Smooth muscle cell (in vitro differentiated cells): ENCODE measurements around the gene LRRC61. TPM values are rescaled to one million over a fixed set of nuclear protein-coding genes. Genes with fewer than 3 reads are reported as not detected.
"Not testable (repeated sequence)": the region's sequence is repeated elsewhere in the genome, so short reads cannot be mapped to it uniquely, and the experiment has no call there.

ENCODE experiments used
- DNase-seq: peaks from one replicate; lab custom pipeline; 2025; ENCODE audit not compliant: unreplicated experiment; lab: John Stamatoyannopoulos, UW
- H2AFZ ChIP-seq: fragments of 200-600 bp; sonication (generic); 2 replicates; pipeline ENCODE4 v1.6.0; 2016; ENCODE audit warnings: antibody characterized with exemption, low read depth, mild to moderate bottlenecking
- H3F3A ChIP-seq: fragments of 200-600 bp; sonication (generic); 2 replicates; pipeline ENCODE4 v1.6.0; 2017; ENCODE audit warnings: antibody characterized with exemption, low read depth
- H3K27ac ChIP-seq: fragments of 200-600 bp; sonication (generic); 2 replicates; pipeline ENCODE4 v1.5.1; 2016; ENCODE audit warnings: low read depth, mild to moderate bottlenecking
- H3K27me3 ChIP-seq: fragments of 200-600 bp; sonication (generic); 2 replicates; pipeline ENCODE4 v1.6.1; 2016; ENCODE audit warnings: low read depth, mild to moderate bottlenecking
- H3K36me3 ChIP-seq: fragments of 200-600 bp; sonication (generic); 2 replicates; pipeline ENCODE4 v1.5.1; 2016; ENCODE audit warnings: low read depth
- H3K4me1 ChIP-seq: fragments of 200-600 bp; sonication (generic); 2 replicates; pipeline ENCODE4 v1.5.1; 2016; ENCODE audit warnings: low read depth
- H3K4me2 ChIP-seq: fragments of 200-600 bp; sonication (generic); 2 replicates; pipeline ENCODE4 v1.6.0; 2016; ENCODE audit warnings: mild to moderate bottlenecking
- H3K4me3 ChIP-seq: fragments of 200-600 bp; sonication (generic); 2 replicates; pipeline ENCODE4 v1.5.1; 2016; ENCODE audit warnings: mild to moderate bottlenecking
- H3K79me2 ChIP-seq: fragments of 200-600 bp; sonication (generic); 2 replicates; pipeline ENCODE4 v1.6.0; 2016; ENCODE audit warnings: low read depth, mild to moderate bottlenecking
- H3K9ac ChIP-seq: fragments of 200-600 bp; sonication (generic); 2 replicates; pipeline ENCODE4 v1.6.0; 2016; ENCODE audit warnings: low read depth
- H3K9me3 ChIP-seq: fragments of 200-600 bp; sonication (generic); replicated peaks from 2 replicates; pipeline ENCODE4 v1.5.1; 2016; ENCODE audit warnings: low read depth
- H4K20me1 ChIP-seq: fragments of 200-600 bp; sonication (generic); 2 replicates; pipeline ENCODE4 v1.6.0; 2016; ENCODE audit warnings: low read depth
- CTCF ChIP-seq: fragments of 200-600 bp; sonication (generic); IDR thresholded peaks from 2 replicates; pipeline ENCODE4 v1.5.1; 2017; ENCODE audit warnings: borderline replicate concordance, mild to moderate bottlenecking, antibody characterized with exemption; ENCODE audit not compliant: insufficient read depth, poor library complexity, severe bottlenecking
- WGBS: methylation state at CpG from one replicate; pipeline ENCODE4 v1.1.7; 2016; ENCODE audit warnings: low lambda C conversion rate; 5-methylcytosine and 5-hydroxymethylcytosine counted together
- polyA plus RNA-seq: library from polyadenylated mRNA; unstranded; fragments of >200 nt; fragmentation: Nextera tagmentation; extraction: Ambion mirVana; gene quantifications from 2 replicates; pipeline ENCODE4 v1.2.1, GENCODE V29; 2016
- total RNA-seq: library from RNA; depleted of rRNA; stranded (reverse); fragments of >200 nt; gene quantifications from 2 replicates; pipeline ENCODE4 v1.2.3, GENCODE V29; 2014

LRRC61 gene
- total RNA-seq = 6.9 and 7.4 TPM in 2 replicates
- polyA plus RNA-seq = 14.7 and 16.6 TPM in 2 replicates

GRCh38 chr7:150322833-150323681 lies at the start of gene LRRC61, which contains the start of gene ACTR3C:
Gene LRRC61 (plus strand): TSS chr7:150323355. CDS start chr7:150336862, 13,507 bp downstream.
Gene ACTR3C (minus strand): TSS chr7:150323545. CDS start chr7:150295296, 28,249 bp downstream.
- Histone ChIP-seq H3K9me3 (no peaks in the 10 kb centered on the region), H3F3A (no peaks in the 10 kb centered on the region), H3K4me3 (peak within 1 kb of the TSS; percentile 63), H3K27ac (peak within 1 kb of the TSS; percentile 35), H2AFZ (peak within 1 kb of the TSS; percentile 98), H3K79me2 (no peaks in the 10 kb centered on the region), H3K27me3 (no peaks in the 10 kb centered on the region), H3K4me2 (peak within 1 kb of the TSS; percentile 92), H3K36me3 (no peaks in the 10 kb centered on the region), H3K4me1 (peaks cover 14% of the 10 kb centered on the region), H4K20me1 (no peaks in the 10 kb centered on the region), H3K9ac (peak within 1 kb of the TSS; percentile 47)
- DNase-seq = no peak
- 15% methylated on average over 81 of the region's 82 CpGs for WGBS
- peak; percentile 18 for TF ChIP-seq CTCF

GRCh38 chr7:150276132-150276695 lies 46.9 kb upstream of the LRRC61 start:
- DNase-seq, H3K27ac ChIP-seq, H3F3A ChIP-seq, H4K20me1 ChIP-seq, H3K4me2 ChIP-seq, H3K9ac ChIP-seq, H3K79me2 ChIP-seq, H3K27me3 ChIP-seq, H3K36me3 ChIP-seq, H3K4me3 ChIP-seq, H3K4me1 ChIP-seq, H2AFZ ChIP-seq, H3K9me3 ChIP-seq: not testable (repeated sequence)
- TF ChIP-seq CTCF = peak; percentile 71
- 35% methylated on average over 6 of the region's 6 CpGs for WGBS

GRCh38 chr7:150278383-150278782 lies 44.8 kb upstream of the LRRC61 start:
- not testable (repeated sequence) for H4K20me1 ChIP-seq, H3K9me3 ChIP-seq, H3K27ac ChIP-seq, H2AFZ ChIP-seq, H3K4me1 ChIP-seq, H3K36me3 ChIP-seq, DNase-seq, H3F3A ChIP-seq, H3K4me2 ChIP-seq, H3K27me3 ChIP-seq, H3K79me2 ChIP-seq, H3K9ac ChIP-seq, H3K4me3 ChIP-seq
- 93% methylated on average over 11 of the region's 11 CpGs for WGBS

- H3F3A ChIP-seq, H3K27me3 ChIP-seq, DNase-seq, H3K27ac ChIP-seq, H3K4me3 ChIP-seq, H4K20me1 ChIP-seq, H3K9me3 ChIP-seq, H3K9ac ChIP-seq, H2AFZ ChIP-seq, H3K4me1 ChIP-seq, H3K36me3 ChIP-seq, H3K4me2 ChIP-seq, H3K79me2 ChIP-seq: not testable (repeated sequence)
- WGBS = 96% methylated on average over 18 of the region's 25 CpGs
Measured at GRCh38 chr7:150281681-150282403, 41.3 kb upstream of the LRRC61 start.

GRCh38 chr7:150283111-150283510 lies 40.0 kb upstream of the LRRC61 start:
- H2AFZ ChIP-seq, H3K4me3 ChIP-seq, H3K79me2 ChIP-seq, H3F3A ChIP-seq, H4K20me1 ChIP-seq, H3K27me3 ChIP-seq, H3K9ac ChIP-seq, H3K27ac ChIP-seq, H3K36me3 ChIP-seq, H3K4me1 ChIP-seq, H3K4me2 ChIP-seq, DNase-seq, H3K9me3 ChIP-seq: not testable (repeated sequence)
- WGBS = 72% methylated on average over 2 of the region's 3 CpGs

GRCh38 chr7:150283608-150284007 lies 39.5 kb upstream of the LRRC61 start:
- not testable (repeated sequence) for H3K4me2 ChIP-seq, H3K79me2 ChIP-seq
- 33% methylated on average over 6 of the region's 6 CpGs for WGBS

More at GRCh38 chr7:150283608-150284007, 39.5 kb upstream of the LRRC61 start:
- not testable (repeated sequence) for H3K4me1 ChIP-seq, H3K4me3 ChIP-seq, H3F3A ChIP-seq, H3K9ac ChIP-seq, H3K27ac ChIP-seq, H3K9me3 ChIP-seq, H4K20me1 ChIP-seq, H3K27me3 ChIP-seq, H2AFZ ChIP-seq, DNase-seq, H3K36me3 ChIP-seq
